Effector memory CD8-positive, alpha-beta T cell (primary cell): ENCODE data around the gene CLDND1.
A peak's percentile ranks its signal among the peaks of the same experiment; 100 is the strongest.

Experiments used
- ATAC-seq: fragments of 150-1000 bp; cut with Tn5 transposase; replicated peaks from 2 replicates; pipeline ENCODE4 v1.10.0; 2021; ENCODE audit warnings: mild to moderate bottlenecking, moderate library complexity
- DNase-seq, 3 experiments: peaks; one replicate each; pipeline ENCODE4 v3.0.0; 2021
- H3K27ac Mint-ChIP-seq, 2 donors: one replicate each; pipeline ENCODE4 v1.8.0; 2022; ENCODE audit warnings: mild to moderate bottlenecking in 2 of 2, mixed read lengths in 2 of 2, moderate library complexity in 2 of 2
- H3K27me3 Mint-ChIP-seq, 2 donors: one replicate each; pipeline ENCODE4 v1.8.0; 2022; ENCODE audit warnings: mixed read lengths in 2 of 2
- H3K36me3 Mint-ChIP-seq: one replicate; pipeline ENCODE4 v1.8.0; 2022; ENCODE audit warnings: mild to moderate bottlenecking, moderate library complexity, mixed read lengths; ENCODE audit not compliant: insufficient read depth
- H3K4me1 Mint-ChIP-seq, 2 donors: one replicate each; pipeline ENCODE4 v1.8.0; 2022; ENCODE audit warnings: low read depth in 2 of 2, mixed read lengths in 2 of 2
- H3K4me3 Mint-ChIP-seq, 2 donors: one replicate each; pipeline ENCODE4 v1.8.0; 2022; ENCODE audit warnings: mild to moderate bottlenecking in 2 of 2, mixed read lengths in 2 of 2, moderate library complexity in 2 of 2
- H3K9me3 Mint-ChIP-seq, 2 donors: one replicate each; pipeline ENCODE4 v1.8.0; 2022; ENCODE audit warnings: mixed read lengths in 2 of 2

Gene CLDND1

DNA sequence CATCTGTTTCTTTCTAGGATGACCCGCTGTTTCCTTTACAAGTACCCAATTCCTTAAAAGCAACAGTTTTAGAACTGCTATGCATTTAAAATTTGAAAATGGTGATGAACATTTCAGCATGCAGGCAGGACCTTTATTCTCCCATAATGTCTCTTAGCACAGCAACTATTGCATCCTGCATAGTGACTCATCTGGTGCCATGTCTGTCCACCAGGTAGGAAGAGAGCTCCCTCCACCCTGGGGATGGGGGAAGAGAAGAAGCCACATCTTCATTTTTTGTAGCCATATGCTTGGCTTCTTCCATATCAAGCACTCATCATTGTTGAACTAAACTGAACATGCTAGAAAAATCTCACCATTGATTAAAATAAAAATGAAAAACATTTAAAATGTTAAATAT is 19.0 kb upstream of the CLDND1 start:
- Mint-ChIP-seq H3K27me3 (no peaks in the 10 kb centered on the region), H3K36me3 (no peaks in the 10 kb centered on the region), H3K4me3 (no peak overlapping the region), H3K27ac (peak overlapping the region in 1 of 2 donors; percentile 28), H3K9me3 (no peaks in the 10 kb centered on the region), H3K4me1 (peaks cover 5 to 15% of the 10 kb centered on the region in 2 donors)
- DNase-seq, result no peak
- no peak for ATAC-seq

GRCh38 chr3:98540346-98540745 is 17.6 kb upstream of the CLDND1 start:
- H3K36me3 Mint-ChIP-seq, result no peaks in the 10 kb centered on the region
- no peaks in the 10 kb centered on the region for H3K27me3 Mint-ChIP-seq
- no peak for DNase-seq
- no peaks in the 10 kb centered on the region for H3K9me3 Mint-ChIP-seq
- peaks cover 4 to 18% of the 10 kb centered on the region in 2 donors for H3K4me1 Mint-ChIP-seq
- ATAC-seq, result peak; percentile 62
- H3K4me3 Mint-ChIP-seq, result peak overlapping the region in 1 of 2 donors; percentile 11
- H3K27ac Mint-ChIP-seq, result peak overlapping the region in 1 of 2 donors; percentile 82

DNA sequence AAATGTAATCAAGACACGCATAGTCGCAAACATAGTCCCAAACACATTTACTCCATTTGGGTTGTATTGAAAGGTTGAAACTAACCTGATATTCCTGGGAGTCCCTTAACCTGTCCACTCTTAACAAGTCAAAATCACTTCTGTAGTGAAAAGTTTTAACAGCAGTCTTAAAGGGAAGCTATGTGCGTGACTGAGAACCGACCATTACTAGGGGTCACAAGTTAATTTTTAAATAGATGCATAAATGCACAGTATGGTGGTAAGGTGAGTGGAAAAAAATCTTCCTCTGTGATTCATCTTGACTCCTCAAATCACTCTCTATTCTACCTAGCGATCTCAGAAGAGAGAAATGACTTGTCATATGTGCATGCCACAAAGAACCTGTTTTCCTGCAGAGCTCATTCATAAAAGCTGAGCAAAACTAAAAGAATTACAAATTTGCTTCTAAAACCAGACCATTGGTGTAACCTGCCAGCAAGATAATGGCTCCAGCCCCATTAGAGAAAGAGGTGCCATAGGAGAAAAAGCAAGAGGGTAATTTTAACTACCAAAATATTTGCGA is 13.8 kb upstream of the CLDND1 start:
- no peaks in the 10 kb centered on the region for H3K36me3 Mint-ChIP-seq
- DNase-seq (no peak), ATAC-seq (no peak)
- H3K9me3 Mint-ChIP-seq, result no peaks in the 10 kb centered on the region
- no peak overlapping the region for H3K27ac Mint-ChIP-seq
- H3K27me3 Mint-ChIP-seq, result no peaks in the 10 kb centered on the region
- H3K4me3 Mint-ChIP-seq, result peak overlapping the region in 1 of 2 donors; percentile 45
- H3K4me1 Mint-ChIP-seq, result peaks cover 4 to 10% of the 10 kb centered on the region in 2 donors

DNA sequence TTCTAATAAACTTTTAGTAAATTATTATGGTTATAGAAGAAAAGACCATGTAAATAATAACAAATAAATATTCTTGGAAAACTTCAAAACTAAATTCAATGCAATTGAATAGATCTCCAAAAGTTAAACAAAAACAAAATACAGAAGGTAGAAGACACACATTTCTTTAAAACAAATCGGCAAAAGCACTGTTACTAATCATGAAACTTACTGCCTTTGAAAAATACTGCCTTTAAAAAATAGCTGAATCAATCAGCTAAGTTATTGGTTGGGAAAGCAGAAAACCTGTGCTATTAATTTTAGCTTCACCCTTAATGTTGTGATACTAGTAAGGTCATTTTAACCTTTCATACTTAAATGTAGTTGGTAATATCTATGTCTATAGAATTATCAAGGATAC is 12.0 kb upstream of the CLDND1 start:
- DNase-seq (no peak), ATAC-seq (no peak)
- Mint-ChIP-seq H3K36me3 (no peaks in the 10 kb centered on the region), H3K27me3 (no peaks in the 10 kb centered on the region), H3K4me3 (no peak overlapping the region), H3K4me1 (peaks cover 2 to 7% of the 10 kb centered on the region in 2 donors), H3K9me3 (no peaks in the 10 kb centered on the region), H3K27ac (no peak overlapping the region)

- Mint-ChIP-seq H3K36me3 (no peaks in the 10 kb centered on the region), H3K27ac (no peak overlapping the region), H3K27me3 (no peaks in the 10 kb centered on the region), H3K9me3 (no peaks in the 10 kb centered on the region), H3K4me3 (peak overlapping the region in 1 of 2 donors; percentile 41), H3K4me1 (peaks cover 2 to 7% of the 10 kb centered on the region in 2 donors)
- DNase-seq (no peak), ATAC-seq (no peak)
These were observed 11.5 kb upstream of the CLDND1 start for GRCh38 chr3:98534168-98534567.

GRCh38 chr3:98532709-98533571 is 10.2 kb upstream of the CLDND1 start:
- Mint-ChIP-seq H3K27me3 (no peaks in the 10 kb centered on the region), H3K4me1 (peaks cover 2 to 7% of the 10 kb centered on the region in 2 donors), H3K27ac (no peak overlapping the region), H3K9me3 (no peaks in the 10 kb centered on the region), H3K4me3 (peak overlapping the region; percentile 14 to 41), H3K36me3 (no peaks in the 10 kb centered on the region)
- no peak for ATAC-seq
- DNase-seq, result no peak

DNA sequence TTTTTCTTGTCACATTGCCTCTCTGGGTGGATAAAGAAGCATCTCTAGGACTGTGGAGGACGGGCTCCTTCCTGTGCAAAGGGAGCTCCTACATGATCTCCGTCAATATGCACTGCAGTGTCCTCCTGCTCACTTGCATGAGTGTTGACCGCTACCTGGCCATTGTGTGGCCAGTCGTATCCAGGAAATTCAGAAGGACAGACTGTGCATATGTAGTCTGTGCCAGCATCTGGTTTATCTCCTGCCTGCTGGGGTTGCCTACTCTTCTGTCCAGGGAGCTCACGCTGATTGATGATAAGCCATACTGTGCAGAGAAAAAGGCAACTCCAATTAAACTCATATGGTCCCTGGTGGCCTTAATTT is 9.6 kb upstream of the CLDND1 start:
- Mint-ChIP-seq H3K27me3 (no peaks in the 10 kb centered on the region), H3K4me3 (peak overlapping the region in 1 of 2 donors; percentile 39), H3K27ac (no peak overlapping the region), H3K9me3 (no peaks in the 10 kb centered on the region), H3K4me1 (peaks cover 2 to 7% of the 10 kb centered on the region in 2 donors), H3K36me3 (no peaks in the 10 kb centered on the region)
- no peak for DNase-seq
- ATAC-seq, result no peak

- Mint-ChIP-seq H3K27ac (peak within 1 kb of the TSS in 1 of 2 donors; percentile 71), H3K36me3 (no peaks in the 10 kb centered on the region), H3K9me3 (no peaks in the 10 kb centered on the region), H3K4me3 (peak within 1 kb of the TSS; percentile 14 to 39), H3K4me1 (peaks cover 2 to 7% of the 10 kb centered on the region in 2 donors), H3K27me3 (no peaks in the 10 kb centered on the region)
- no peak for ATAC-seq
- no peak for DNase-seq
These were observed 9.0 kb upstream of the CLDND1 start, which contains the start of gene GPR15 for GRCh38 chr3:98531622-98532274. Gene GPR15, plus strand, starts transcription at chr3:98531978. Its CDS starts 56 bp downstream, at chr3:98532034.

DNA sequence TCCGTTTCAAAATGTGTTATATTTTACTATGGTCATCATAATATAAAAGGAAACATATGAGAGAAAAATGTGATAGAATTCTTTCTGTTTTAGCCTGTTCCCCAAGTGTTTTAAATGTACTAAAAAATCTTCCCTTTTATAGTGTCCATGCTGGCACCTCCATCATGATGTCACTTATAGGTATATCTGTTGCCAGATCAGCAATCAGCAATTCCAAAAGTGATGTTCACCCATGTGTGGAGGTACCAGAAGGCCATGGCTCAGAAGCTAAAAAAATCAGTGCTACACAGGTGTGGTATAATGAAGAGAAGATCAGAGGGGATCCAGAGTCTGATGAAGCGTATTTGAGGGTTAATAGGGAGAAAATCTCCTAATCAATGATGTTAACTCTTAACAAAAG is 8.0 kb upstream of the CLDND1 start:
- H3K27ac Mint-ChIP-seq, result peak overlapping the region in 1 of 2 donors; percentile 71

GRCh38 chr3:98529856-98530459 is 7.3 kb upstream of the CLDND1 start:
- Mint-ChIP-seq H3K27ac (no peak overlapping the region), H3K27me3 (no peaks in the 10 kb centered on the region), H3K9me3 (no peaks in the 10 kb centered on the region), H3K36me3 (no peaks in the 10 kb centered on the region), H3K4me3 (no peak overlapping the region), H3K4me1 (peaks cover 5 to 10% of the 10 kb centered on the region in 2 donors)
- no peak for DNase-seq
- no peak for ATAC-seq

More for the DNA sequence above, 8.0 kb upstream of the CLDND1 start:
- peaks cover 2 to 6% of the 10 kb centered on the region in 2 donors for H3K4me1 Mint-ChIP-seq
- no peak overlapping the region for H3K4me3 Mint-ChIP-seq
- no peaks in the 10 kb centered on the region for H3K27me3 Mint-ChIP-seq
- H3K9me3 Mint-ChIP-seq, result no peaks in the 10 kb centered on the region
- no peak for ATAC-seq
- H3K36me3 Mint-ChIP-seq, result no peaks in the 10 kb centered on the region
- no peak for DNase-seq

DNA sequence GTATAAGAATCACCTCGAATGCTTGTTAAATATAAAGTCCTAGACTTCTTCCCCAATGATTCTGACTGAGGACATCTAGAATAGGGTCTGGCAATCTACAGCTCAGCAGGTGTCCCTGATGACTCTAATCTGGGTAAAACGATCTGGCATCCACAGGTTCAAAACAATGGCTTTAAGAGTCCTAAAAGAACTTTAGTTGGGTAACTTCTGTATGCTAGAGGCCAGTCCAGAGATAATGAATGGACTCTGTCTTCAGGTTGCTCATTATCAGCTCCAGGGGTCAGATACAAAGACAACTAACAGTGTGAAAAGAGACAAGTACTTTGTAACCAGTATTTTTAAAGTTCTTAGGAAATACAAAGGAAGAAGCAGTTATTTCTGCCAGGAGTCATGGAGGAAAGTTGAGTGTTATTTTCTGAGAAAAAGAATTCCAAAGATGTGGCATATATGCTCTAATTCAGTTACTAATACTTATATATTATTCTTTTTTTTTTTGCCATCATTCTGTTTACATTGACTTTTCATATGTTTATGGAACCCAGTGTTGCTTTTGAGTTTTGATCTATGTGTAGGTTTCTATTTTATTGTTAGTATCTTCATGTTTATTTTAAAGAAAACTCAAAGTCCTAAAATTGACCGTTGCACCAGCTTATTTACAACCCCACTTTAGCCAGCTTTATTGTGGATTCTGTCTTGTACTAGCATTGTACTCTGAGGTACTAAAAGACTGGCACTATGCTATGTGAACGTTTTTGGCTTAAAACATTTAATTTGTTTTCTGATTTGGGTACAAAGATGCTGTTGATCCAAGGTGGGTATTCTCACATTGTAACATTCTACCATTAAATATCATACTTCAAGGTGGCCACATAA is 6.0 kb upstream of the CLDND1 start:
- H3K36me3 Mint-ChIP-seq, result no peaks in the 10 kb centered on the region

GRCh38 chr3:98525494-98525893 is 2.8 kb upstream of the CLDND1 start:
- no peak overlapping the region for H3K27ac Mint-ChIP-seq
- peaks cover 20% of the 10 kb centered on the region for H3K36me3 Mint-ChIP-seq
- H3K9me3 Mint-ChIP-seq, result no peaks in the 10 kb centered on the region
- no peaks in the 10 kb centered on the region for H3K27me3 Mint-ChIP-seq
- ATAC-seq, result no peak
- peaks cover 17 to 31% of the 10 kb centered on the region in 2 donors for H3K4me1 Mint-ChIP-seq
- peak overlapping the region in 1 of 2 donors; percentile 57 for H3K4me3 Mint-ChIP-seq
- peak in 1 of 3 experiments; percentile 3 for DNase-seq

More for the DNA sequence above, 6.0 kb upstream of the CLDND1 start:
- H3K9me3 Mint-ChIP-seq, result no peaks in the 10 kb centered on the region
- no peak overlapping the region for H3K27ac Mint-ChIP-seq
- ATAC-seq, result no peak
- H3K27me3 Mint-ChIP-seq, result no peaks in the 10 kb centered on the region
- no peak overlapping the region for H3K4me3 Mint-ChIP-seq
- peaks cover 5 to 11% of the 10 kb centered on the region in 2 donors for H3K4me1 Mint-ChIP-seq
- no peak for DNase-seq
